IMR-90 (cell line): ENCODE results near the gene CFAP97D2. TPM values are rescaled to one million over a fixed set of nuclear protein-coding genes. Genes with fewer than 3 reads are reported as not detected.

ENCODE experiments used
- ATAC-seq: fragments of 200-7000 bp; cut with Tn5 transposase; 2 replicates; pipeline ENCODE4 v1.9.1; 2020; ENCODE audit warnings: low read depth, mild to moderate bottlenecking, moderate library complexity
- BruUV-seq: library from RNA; stranded (reverse); fragments of 400-500 nt; replicated peaks from 2 replicates; lab custom pipeline; 2021; lab: Mats Ljungman, UMichigan
- CTCF ChIA-PET: fragments of 300-600 bp; formaldehyde crosslinking; extraction: SDS; loops from one replicate; lab custom pipeline; 2021; ENCODE audit warnings: antibody characterized with exemption; lab: Yijun Ruan, JAX
- POLR2A ChIA-PET: fragments of 300-600 bp; sonication (Branson Sonifier 250); formaldehyde crosslinking; loops from one replicate; lab custom pipeline; 2022; ENCODE audit warnings: antibody characterized with exemption; ENCODE audit not compliant: unreplicated experiment; lab: Charles Lee
- DNase-seq: peaks from one replicate; pipeline ENCODE4 v3.0.0; 2013
- H2AFZ ChIP-seq: replicated peaks from 2 replicates; pipeline ENCODE3; 2013; ENCODE audit warnings: low read length, mild to moderate bottlenecking; ENCODE audit not compliant: poor library complexity
- H2AK5ac ChIP-seq: 2 replicates; pipeline ENCODE4 v1.6.1; 2013; ENCODE audit warnings: low read depth, low read length, inconsistent platforms
- H2AK9ac ChIP-seq: replicated peaks from 2 replicates; pipeline ENCODE3; 2013; ENCODE audit warnings: mild to moderate bottlenecking, low read depth, low read length, moderate library complexity; ENCODE audit not compliant: poor library complexity
- H2BK120ac ChIP-seq: 2 replicates; pipeline ENCODE4 v1.6.1; 2013; ENCODE audit warnings: low read depth, low read length, inconsistent platforms
- H2BK15ac ChIP-seq: 3 replicates; pipeline ENCODE4 v1.6.1; 2013; ENCODE audit warnings: low read depth, low read length, inconsistent platforms
- H2BK20ac ChIP-seq: 2 replicates; pipeline ENCODE4 v1.6.1; 2013; ENCODE audit warnings: low read depth, mild to moderate bottlenecking, inconsistent platforms, low read length, moderate library complexity
- H2BK5ac ChIP-seq: 2 replicates; pipeline ENCODE4 v1.6.1; 2013; ENCODE audit warnings: mild to moderate bottlenecking, low read depth, low read length, inconsistent platforms; ENCODE audit not compliant: poor library complexity, severe bottlenecking
- H3K14ac ChIP-seq: replicated peaks from 2 replicates; pipeline ENCODE4 v1.6.1; 2013; ENCODE audit warnings: low read depth, low read length, inconsistent platforms
- H3K18ac ChIP-seq: 2 replicates; pipeline ENCODE4 v1.6.1; 2013; ENCODE audit warnings: low read depth, low read length, control low read depth
- H3K23ac ChIP-seq: 2 replicates; pipeline ENCODE4 v1.6.1; 2013; ENCODE audit warnings: low read depth, low read length, inconsistent platforms
- H3K27ac ChIP-seq: 2 replicates; pipeline ENCODE4 v1.5.1; 2013; ENCODE audit warnings: mild to moderate bottlenecking, control low read depth, low read length; ENCODE audit not compliant: insufficient read depth
- H3K27me3 ChIP-seq: 2 replicates; pipeline ENCODE4 v1.6.1; 2013; ENCODE audit warnings: low read length; ENCODE audit not compliant: control insufficient read depth, insufficient read depth
- H3K36me3 ChIP-seq: 2 replicates; pipeline ENCODE4 v1.6.1; 2013; ENCODE audit warnings: low read length, mixed read lengths; ENCODE audit not compliant: control insufficient read depth, insufficient read depth
- H3K4ac ChIP-seq: 2 replicates; pipeline ENCODE4 v1.6.1; 2013; ENCODE audit warnings: low read depth, low read length, inconsistent platforms
- H3K4me1 ChIP-seq: 2 replicates; pipeline ENCODE4 v1.6.1; 2013; ENCODE audit warnings: low read length, mixed read lengths; ENCODE audit not compliant: control insufficient read depth, insufficient read depth
- H3K4me2 ChIP-seq: 2 replicates; pipeline ENCODE4 v1.6.1; 2013; ENCODE audit warnings: low read depth, mild to moderate bottlenecking, control low read depth, low read length, moderate library complexity
- H3K4me3 ChIP-seq: 2 replicates; pipeline ENCODE4 v1.5.1; 2013; ENCODE audit warnings: low read depth, mild to moderate bottlenecking, control low read depth, low read length, moderate library complexity; ENCODE audit not compliant: insufficient read depth
- H3K56ac ChIP-seq: 2 replicates; pipeline ENCODE4 v1.6.1; 2013; ENCODE audit warnings: low read length, inconsistent platforms; ENCODE audit not compliant: insufficient read depth; ENCODE audit errors: extremely low read depth
- H3K79me1 ChIP-seq, 2 experiments: 2 replicates each; pipeline ENCODE4 v1.6.1; 2013; ENCODE audit warnings: low read length in 2 of 2, inconsistent platforms in 1 of 2, low read depth in 1 of 2
- H3K9ac ChIP-seq: 2 replicates; pipeline ENCODE4 v1.6.1; 2013; ENCODE audit warnings: low read depth, low read length, control low read depth
- H3K9me1 ChIP-seq: 2 replicates; pipeline ENCODE4 v1.6.1; 2013; ENCODE audit warnings: low read length, inconsistent platforms; ENCODE audit not compliant: insufficient read depth
- H3K9me3 ChIP-seq: 2 replicates; pipeline ENCODE4 v1.6.1; 2013; ENCODE audit warnings: low read length; ENCODE audit not compliant: control insufficient read depth, insufficient read depth
- H4K20me1 ChIP-seq: 2 replicates; pipeline ENCODE4 v1.6.1; 2013; ENCODE audit warnings: low read length, inconsistent platforms; ENCODE audit not compliant: insufficient read depth
- H4K5ac ChIP-seq: 2 replicates; pipeline ENCODE4 v1.6.1; 2013; ENCODE audit warnings: mild to moderate bottlenecking, low read depth, low read length, control low read depth
- H4K8ac ChIP-seq, 2 experiments: 2 replicates each; pipeline ENCODE4 v1.6.1; 2013; ENCODE audit warnings: low read depth in 2 of 2, low read length in 2 of 2, control low read depth in 1 of 2, inconsistent platforms in 1 of 2
- H4K91ac ChIP-seq: 2 replicates; pipeline ENCODE4 v1.6.1; 2013; ENCODE audit warnings: low read depth, low read length, inconsistent platforms; ENCODE audit not compliant: insufficient read depth
- MAZ ChIP-seq: IDR thresholded peaks from 2 replicates; pipeline ENCODE4 v1.6.1; 2012; ENCODE audit warnings: low read depth, mild to moderate bottlenecking, low read length, improper control_type of control experiment, moderate library complexity, borderline replicate concordance
- NFE2L2 ChIP-seq: fragments of 150-350 bp; IDR thresholded peaks from 2 replicates; pipeline ENCODE4 v1.6.1; 2016; ENCODE audit warnings: low read depth, mild to moderate bottlenecking, low read length
- POLR2A ChIP-seq: IDR thresholded peaks from 2 replicates; pipeline ENCODE4 v1.6.1; 2012; ENCODE audit warnings: mild to moderate bottlenecking, low read depth, low read length
- WGBS, 2 experiments: methylation state at CpG; one replicate each; pipeline versions ENCODE4 v1.1.5 to v1.1.7; 2013; ENCODE audit warnings: missing lambda C conversion rate in 2 of 2; ENCODE audit not compliant: insufficient read length in 1 of 2; ENCODE audit errors: extremely low coverage in 2 of 2; 5-methylcytosine and 5-hydroxymethylcytosine counted together
- dilution Hi-C: fragments of 300-500 bp; cut with HindIII; formaldehyde crosslinking; loops from one replicate; pipeline ENCODE4 v1.14.3; 2018; ENCODE audit warnings: low sequenced_read_pairs; ENCODE audit not compliant: unreplicated experiment
- in situ Hi-C: fragments of 300-500 bp; cut with MboI; formaldehyde crosslinking; loops from 3 replicates; pipeline ENCODE4 v1.14.3; 2019; ENCODE audit warnings: low sequenced_read_pairs, inconsistent platforms, mixed read lengths
- intact Hi-C: fragments of 100-400 bp; cut with micrococcal nuclease; formaldehyde crosslinking; loops from 2 replicates; pipeline ENCODE4 v1.10.0; 2022
- microRNA-seq, 2 experiments: library from miRNA; stranded (forward) in 1 of 2; unstranded in 1 of 2; fragments of 10-50 nt in 1 of 2; fragments of <30 nt in 1 of 2; gene quantifications in 1 of 2; microRNA quantifications in 1 of 2; one replicate each; pipeline versions ENCODE3 to v1.1.0; 2013 to 2020; ENCODE audit not compliant: insufficient read depth in 1 of 2, insufficient read length in 1 of 2, unreplicated experiment in 1 of 2
- polyA plus RNA-seq, 3 experiments: library from polyadenylated mRNA; depleted of rRNA; stranded (reverse); fragments of >200 nt; gene quantifications; 2 replicates each; pipeline ENCODE4 v1.2.3, GENCODE V29; 2012; ENCODE audit warnings: low replicate concordance in 1 of 3
- small RNA-seq, 5 experiments: library from RNA; depleted of rRNA; stranded (forward); fragments of <200 nt; gene quantifications; one replicate each; pipeline ENCODE3, GENCODE V24; 2012
- total RNA-seq: library from RNA; depleted of rRNA; stranded (reverse); fragments of >200 nt; gene quantifications from 2 replicates; pipeline ENCODE4 v1.2.3, GENCODE V29; 2012; rRNA removed
- TF ChIP-seq, protein P1 (sequence below): fragments of 150-350 bp; IDR thresholded peaks from 2 replicates; pipeline ENCODE4 v1.6.1; 2017; ENCODE audit warnings: mild to moderate bottlenecking, antibody characterized with exemption, low read length, low read depth

Gene CFAP97D2
- total and polyA plus RNA-seq, 2 of the 4 experiments (the other 2 are of a cell fraction): not detected

DNA sequence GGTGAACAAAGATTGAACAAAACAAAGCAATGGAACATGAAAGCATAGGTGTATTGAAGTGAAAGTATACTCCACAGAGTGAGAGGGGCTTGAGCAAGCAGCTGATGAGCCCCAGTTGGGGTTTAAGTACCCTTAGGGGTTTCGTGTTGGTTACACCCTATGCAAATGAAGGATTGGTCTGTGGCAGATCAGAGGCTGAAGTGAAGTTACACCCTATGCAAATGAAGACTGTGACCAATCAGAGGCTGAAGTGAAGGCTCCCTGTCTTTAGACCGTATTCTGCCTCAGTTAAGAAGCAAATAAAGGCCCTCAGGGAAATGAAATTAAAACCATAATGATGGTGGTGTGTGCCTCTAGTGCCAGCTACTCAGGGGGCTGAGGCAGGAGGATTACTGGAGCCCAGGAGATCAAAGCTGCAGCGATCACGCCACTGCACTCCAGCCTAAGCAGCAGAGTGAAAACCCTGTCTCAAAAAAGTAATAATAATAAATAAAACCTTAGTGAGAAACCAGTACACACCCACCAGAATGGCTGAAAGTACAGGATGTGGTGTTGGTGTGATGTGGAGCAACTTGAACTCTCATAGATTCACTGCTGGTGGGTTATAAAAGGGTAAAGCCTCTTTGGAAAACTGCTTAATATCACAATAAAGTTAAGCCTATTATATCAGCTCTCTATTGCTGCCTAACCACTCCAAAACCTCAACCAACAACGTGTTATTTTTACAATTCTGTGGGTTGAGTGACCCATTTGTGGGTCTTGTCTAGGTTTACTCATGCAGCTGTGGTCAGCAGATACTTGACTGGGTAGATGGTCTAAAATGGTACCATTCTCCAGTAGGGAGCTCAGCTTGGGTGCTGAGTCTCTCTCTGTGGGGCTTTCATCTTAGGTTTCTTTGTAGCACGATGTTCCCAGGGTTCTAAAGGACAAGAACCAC is 89.6 kb downstream of the CFAP97D2 start (continued):
- TF ChIP-seq NFE2L2: no peak

DNA sequence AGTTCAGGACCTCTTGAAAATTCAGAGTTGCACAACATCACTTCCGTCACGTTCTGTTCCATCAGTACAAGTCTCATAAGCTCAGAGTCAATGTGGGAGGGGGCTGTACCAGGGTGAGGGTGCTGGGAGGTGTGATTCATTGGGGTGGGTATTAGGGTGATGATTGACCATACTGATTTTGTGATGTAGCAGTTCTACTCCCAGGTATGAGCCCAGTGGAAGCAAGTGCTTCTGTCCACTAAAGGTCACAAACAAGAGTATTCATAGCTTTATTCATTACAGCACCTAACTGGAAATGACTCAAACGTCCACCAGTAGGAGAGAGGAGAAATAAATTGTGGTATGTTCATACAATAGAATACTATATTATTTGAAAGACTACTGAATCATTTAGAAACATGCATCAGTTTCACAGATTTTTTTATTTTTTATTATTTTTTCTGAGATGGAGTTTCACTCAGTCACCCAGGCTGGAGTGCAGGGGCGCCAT is 90.3 kb downstream of the CFAP97D2 start:
- Histone ChIP-seq H3K4ac (no peak overlapping the region), H2BK20ac (no peak overlapping the region), H3K9ac (no peak overlapping the region), H3K18ac (no peak overlapping the region), H3K4me2 (no peak overlapping the region), H3K56ac (no peak overlapping the region), H3K27me3 (no peaks in the 10 kb centered on the region), H4K5ac (no peak overlapping the region), H2AK9ac (no peak overlapping the region), H3K36me3 (peaks cover 48% of the 10 kb centered on the region), H2AFZ (no peak overlapping the region), H2BK15ac (no peak overlapping the region), H3K27ac (no peak overlapping the region), H2BK5ac (no peak overlapping the region), H4K20me1 (0 out of 2 replicates have a peak, but pooled peaks cover 2% of the 10 kb centered on the region), H3K4me3 (no peak overlapping the region), H4K91ac (no peak overlapping the region), H3K23ac (no peak overlapping the region), H3K79me1 (peaks cover 24 to 51% of the 10 kb centered on the region in 2 experiments), H3K9me1 (peaks cover 15% of the 10 kb centered on the region), H4K8ac (no peak overlapping the region), H2AK5ac (no peak overlapping the region), H3K9me3 (no peaks in the 10 kb centered on the region), H3K4me1 (peaks cover 3% of the 10 kb centered on the region; the same call in 1 of the 2 replicates), H3K14ac (no peak overlapping the region), H2BK120ac (no peak overlapping the region)
- intact Hi-C loops (no loop called here), dilution Hi-C loops (no loop called here), in situ Hi-C loops (no loop called here)
- TF ChIP-seq MAZ (no peak), POLR2A (no peak), NFE2L2 (no peak)
- TF ChIP-seq, protein P1, sequence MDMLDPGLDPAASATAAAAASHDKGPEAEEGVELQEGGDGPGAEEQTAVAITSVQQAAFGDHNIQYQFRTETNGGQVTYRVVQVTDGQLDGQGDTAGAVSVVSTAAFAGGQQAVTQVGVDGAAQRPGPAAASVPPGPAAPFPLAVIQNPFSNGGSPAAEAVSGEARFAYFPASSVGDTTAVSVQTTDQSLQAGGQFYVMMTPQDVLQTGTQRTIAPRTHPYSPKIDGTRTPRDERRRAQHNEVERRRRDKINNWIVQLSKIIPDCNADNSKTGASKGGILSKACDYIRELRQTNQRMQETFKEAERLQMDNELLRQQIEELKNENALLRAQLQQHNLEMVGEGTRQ: no peak
- ChIA-PET POLR2A (no interaction called here), CTCF (no interaction called here)
- ATAC-seq (no peak), DNase-seq (no peak)
- 90% methylated on average over 2 of the region's 4 CpGs; no CpG with 5 or more reads in 1 of the 2 experiments for WGBS, 2 experiments
- BruUV-seq: no TSS peak

Small RNA genes within 50 kb of the gene (microRNA-seq; reads per million reads assigned to microRNA genes)
- gene MIR548AR: 0 to 1.1 reads per million in 2 experiments

Small RNA genes within 50 kb of the gene (small RNA-seq; reads per million reads assigned to genes)
- gene MIR548AR: 0 to 3.7 (median 0) reads per million in 5 experiments

Other genes starting within 250 kb of the CFAP97D2 start
- gene C13orf46, start 205.2 kb upstream of the CFAP97D2 start, total RNA-seq: under 0.01 TPM in 2 replicates
- gene C13orf46, start 205.2 kb upstream of the CFAP97D2 start, polyA plus RNA-seq (2012; rRNA removed): 2.1 and 2.5 TPM in 2 replicates
- 21.0 and 22.8 TPM in 2 replicates for gene RASA3, start 46.6 kb upstream of the CFAP97D2 start, total RNA-seq
- gene RASA3, start 46.6 kb upstream of the CFAP97D2 start, polyA plus RNA-seq (2012; rRNA removed): 31.0 and 31.4 TPM in 2 replicates
- 41.6 and 52.8 TPM in 2 replicates for gene CDC16, start 55.6 kb downstream of the CFAP97D2 start, total RNA-seq
- 56.2 and 66.6 TPM in 2 replicates for gene CDC16, start 55.6 kb downstream of the CFAP97D2 start, polyA plus RNA-seq (2012; rRNA removed)
- 11.7 and 17.5 TPM in 2 replicates for gene UPF3A, start 102.3 kb downstream of the CFAP97D2 start, total RNA-seq
- gene UPF3A, start 102.3 kb downstream of the CFAP97D2 start, polyA plus RNA-seq (2012; rRNA removed): 47.2 and 51.6 TPM in 2 replicates
- 13.3 and 16.4 TPM in 2 replicates for gene CHAMP1, start 135.2 kb downstream of the CFAP97D2 start, total RNA-seq
- 32.7 and 33.8 TPM in 2 replicates for gene CHAMP1, start 135.2 kb downstream of the CFAP97D2 start, polyA plus RNA-seq (2012; rRNA removed)